Kasumi-1 (cell line): Measurements from ENCODE around the gene YWHAE.
"Not testable (repeated sequence)": the region's sequence is repeated elsewhere in the genome, so short reads cannot be mapped to it uniquely, and the experiment has no call there.

Source experiments
- DNase-seq, 2 experiments: peaks; one replicate each; lab custom pipeline; 2025; lab: John Stamatoyannopoulos, UW

Gene YWHAE

GRCh38 chr17:1325766-1326165 is 74.3 kb downstream of the YWHAE start:
- DNase-seq, result no peak

DNA sequence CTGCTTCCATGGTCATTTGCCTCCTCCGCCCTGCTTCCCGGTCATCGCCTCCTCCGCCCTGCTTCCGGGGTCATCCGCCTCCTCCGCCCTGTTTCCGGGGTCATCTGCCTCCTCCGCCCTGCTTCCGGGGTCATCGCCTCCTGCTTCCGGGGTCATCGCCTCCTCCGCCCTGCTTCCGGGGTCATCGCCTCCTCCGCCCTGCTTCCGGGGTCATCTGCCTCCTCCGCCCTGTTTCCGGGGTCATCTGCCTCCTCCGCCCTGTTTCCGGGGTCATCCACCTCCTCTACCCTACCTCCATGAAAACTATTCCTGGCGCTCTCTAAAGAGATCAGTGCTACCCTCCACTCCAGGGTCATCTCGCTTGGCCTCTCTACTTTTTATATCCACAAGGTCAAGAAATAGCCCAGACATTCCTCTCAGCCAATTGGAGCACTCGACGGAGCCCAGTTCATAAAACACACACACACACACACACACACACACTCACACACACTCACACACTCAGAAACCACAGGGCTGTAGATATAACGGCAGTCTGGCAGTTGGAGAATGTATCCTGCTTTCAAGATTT is 75.7 kb downstream of the YWHAE start:
- no peak for DNase-seq

- DNase-seq, result peak in 1 of 2 experiments; percentile 17
Measured at GRCh38 chr17:1323336-1323735, 76.7 kb downstream of the YWHAE start.

GRCh38 chr17:1322480-1322879 is 77.5 kb downstream of the YWHAE start:
- DNase-seq, result no peak

- DNase-seq, result no peak
Measured at GRCh38 chr17:1322014-1322428, 78.0 kb downstream of the YWHAE start.

- DNase-seq, result no peak
Measured at GRCh38 chr17:1315891-1316403, 84.1 kb downstream of the YWHAE start.

DNA sequence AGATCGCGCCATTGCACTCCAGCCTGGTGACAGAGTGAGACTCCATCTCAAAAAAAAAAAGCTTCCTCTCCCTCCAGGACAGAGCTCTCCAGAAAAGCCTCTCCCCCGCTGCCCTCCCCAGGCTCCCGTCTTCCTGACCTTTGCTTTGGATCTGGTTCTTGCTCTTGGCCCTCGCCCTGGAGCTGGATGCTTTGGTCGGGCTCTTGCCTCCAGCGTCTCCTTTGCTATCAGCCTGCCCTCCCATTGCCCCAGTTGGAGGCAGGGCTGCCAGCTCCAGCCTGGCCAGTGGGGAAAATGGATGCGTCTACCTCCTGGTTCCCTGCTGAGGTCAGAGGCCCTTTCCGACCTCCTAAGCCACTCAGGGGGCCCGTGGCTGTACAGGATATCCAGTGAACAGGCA is 84.6 kb downstream of the YWHAE start:
- no peak for DNase-seq

- DNase-seq, result no peak
Measured at GRCh38 chr17:1313270-1314005, 86.6 kb downstream of the YWHAE start.

GRCh38 chr17:1312261-1312870 is 87.7 kb downstream of the YWHAE start:
- DNase-seq, result no peak

DNA sequence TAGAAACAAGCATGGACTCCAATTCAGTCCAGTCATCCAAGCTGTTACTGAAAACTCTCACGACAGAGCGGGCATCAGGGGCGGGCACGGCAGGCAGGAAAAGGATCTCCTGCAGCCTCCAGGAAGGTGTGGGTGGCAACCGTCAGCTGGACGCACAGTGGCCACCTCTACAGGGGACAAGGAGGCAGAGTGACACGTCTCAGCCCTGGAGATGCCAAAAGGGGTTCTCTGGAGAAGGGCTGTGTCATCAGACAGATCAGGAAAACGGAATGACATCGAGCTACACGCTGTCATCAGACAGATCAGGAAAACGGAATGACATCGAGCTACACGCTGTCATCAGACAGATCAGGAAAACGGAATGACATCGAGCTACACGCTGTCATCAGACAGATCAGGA is 92.2 kb downstream of the YWHAE start:
- DNase-seq, result not testable (repeated sequence)

- DNase-seq, result no peak
Measured at GRCh38 chr17:1304962-1305563, 95.0 kb downstream of the YWHAE start.

GRCh38 chr17:1304522-1304921 is 95.5 kb downstream of the YWHAE start:
- no peak for DNase-seq

DNA sequence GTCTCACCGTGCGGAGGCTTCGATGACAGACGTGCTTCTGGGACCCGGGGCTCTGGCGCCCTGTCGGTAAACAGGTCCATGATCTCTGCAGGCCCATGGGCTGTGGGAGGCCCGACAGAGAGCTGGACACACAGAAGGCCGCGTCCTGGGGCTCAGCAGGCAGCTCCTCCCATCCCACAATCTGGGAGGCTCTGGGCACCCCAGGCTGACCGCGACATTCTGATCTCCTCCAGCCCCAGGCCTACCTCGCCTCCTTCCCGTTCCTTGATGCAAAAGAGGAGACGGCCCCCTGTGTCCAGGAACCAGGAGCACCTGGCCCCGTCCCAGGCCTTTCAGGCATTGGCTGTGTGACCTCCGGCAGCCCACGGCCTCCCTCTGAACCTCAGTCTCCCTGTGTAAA is 97.3 kb downstream of the YWHAE start:
- no peak for DNase-seq

GRCh38 chr17:1301546-1301945 is 98.5 kb downstream of the YWHAE start:
- DNase-seq, result no peak

GRCh38 chr17:1300371-1300905 is 99.6 kb downstream of the YWHAE start:
- DNase-seq, result no peak

DNA sequence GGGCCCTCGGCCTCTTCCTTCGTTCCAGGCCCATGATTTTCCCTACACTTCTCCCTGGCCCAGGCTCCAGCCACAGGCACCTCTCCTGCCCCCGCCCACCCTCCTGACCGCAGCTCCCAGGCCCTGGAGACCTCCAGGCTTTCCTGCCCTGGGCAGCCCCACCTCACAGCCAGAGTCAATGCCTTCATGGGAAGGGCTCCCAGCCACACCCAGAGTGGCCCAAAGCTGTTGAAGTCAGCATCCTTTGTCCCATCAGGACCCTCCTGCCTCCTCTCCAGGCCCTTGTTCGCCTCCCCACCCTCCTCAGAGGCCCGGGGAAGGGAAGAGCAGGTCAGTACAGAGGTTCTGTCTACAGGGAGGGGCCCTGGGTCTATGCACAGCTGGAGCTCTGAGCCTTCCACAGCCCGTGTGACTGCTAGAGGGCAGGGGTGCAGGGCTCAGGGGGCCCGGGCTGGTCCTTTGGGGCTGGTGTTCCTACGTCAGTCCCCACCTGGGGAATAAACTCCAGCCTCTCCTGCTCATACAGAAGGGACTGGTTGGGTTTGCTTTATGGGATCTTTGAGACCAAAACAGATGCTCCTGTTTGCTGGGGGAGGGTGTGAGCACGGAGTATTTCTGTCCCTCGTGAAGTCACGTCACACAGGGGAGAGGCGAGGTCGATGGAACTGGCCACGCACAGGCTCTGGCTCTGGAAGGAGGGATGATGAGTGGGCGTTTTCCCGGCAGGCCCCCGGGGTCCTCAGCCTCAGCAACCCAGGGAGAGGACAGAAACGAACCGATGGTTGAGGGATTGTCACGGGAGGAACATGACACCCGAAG is 100.3 kb downstream of the YWHAE start:
- no peak for DNase-seq

DNA sequence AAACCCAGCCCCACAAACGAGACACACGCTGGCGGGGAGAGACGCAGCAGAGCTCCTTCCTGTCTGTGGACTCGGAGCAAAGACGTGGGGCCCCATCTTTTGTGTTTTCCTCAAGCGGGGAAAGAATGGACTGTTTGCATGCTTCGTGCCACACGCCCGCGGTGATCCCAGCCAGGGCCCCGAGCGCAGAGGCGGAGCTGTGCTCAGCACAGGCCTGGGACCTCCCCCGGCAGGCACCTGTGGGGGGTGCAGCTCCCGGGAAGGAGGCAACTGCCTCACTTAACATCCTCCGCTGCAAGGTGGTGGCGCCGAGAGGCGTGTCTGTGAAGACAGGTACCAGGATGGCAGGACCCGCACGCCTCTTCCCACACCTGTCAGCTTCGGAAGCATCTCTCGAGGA is 101.4 kb downstream of the YWHAE start:
- no peak for DNase-seq
